HG03095 (cell line): Measurements from ENCODE around the gene EIF1.
"Not testable (repeated sequence)": the region's sequence is repeated elsewhere in the genome, so short reads cannot be mapped to it uniquely, and the experiment has no call there.

Experiments used
- ATAC-seq: cut with Tn5 transposase; IDR thresholded peaks from one replicate; pipeline ENCODE4 v1.9.1; 2021; ENCODE audit warnings: moderate library complexity; ENCODE audit not compliant: unreplicated experiment

Gene EIF1

GRCh38 chr17:41688641-41689496, at the start of gene EIF1:
TSS of gene EIF1 (plus strand) at chr17:41688885. CDS start at chr17:41689039, 154 bp downstream.
- peak; percentile 61 for ATAC-seq

- ATAC-seq: no peak
Observed at GRCh38 chr17:41638941-41639340, 49.7 kb upstream of the EIF1 start.

- no peak for ATAC-seq
Observed at GRCh38 chr17:41639492-41640473, 48.9 kb upstream of the EIF1 start.

GRCh38 chr17:41640596-41640995, 48.1 kb upstream of the EIF1 start:
- ATAC-seq: not testable (repeated sequence)

- no peak for ATAC-seq
Observed at GRCh38 chr17:41642252-41643156, 46.2 kb upstream of the EIF1 start.

- no peak for ATAC-seq
Observed at GRCh38 chr17:41647038-41647813, 41.5 kb upstream of the EIF1 start.

GRCh38 chr17:41647940-41648410, 40.7 kb upstream of the EIF1 start:
- ATAC-seq: no peak

- ATAC-seq: no peak
Observed at GRCh38 chr17:41648411-41649195, 40.1 kb upstream of the EIF1 start.

GRCh38 chr17:41649923-41650519, 38.7 kb upstream of the EIF1 start:
- ATAC-seq: no peak

- no peak for ATAC-seq
Observed at GRCh38 chr17:41650794-41651624, 37.7 kb upstream of the EIF1 start.

- ATAC-seq: no peak
Observed at GRCh38 chr17:41651625-41652460, 36.8 kb upstream of the EIF1 start.

- ATAC-seq: no peak
Observed at GRCh38 chr17:41652461-41652970, 36.2 kb upstream of the EIF1 start.

- ATAC-seq: no peak
Observed at GRCh38 chr17:41653421-41653820, 35.3 kb upstream of the EIF1 start.

GRCh38 chr17:41653892-41654677, 34.6 kb upstream of the EIF1 start:
- no peak for ATAC-seq

- ATAC-seq: no peak
Observed at GRCh38 chr17:41654678-41655607, 33.7 kb upstream of the EIF1 start.
